Common myeloid progenitor, CD34-positive (primary cell): Measurements from ENCODE around the gene ZNF423.

ENCODE experiments used
- CTCF ChIA-PET: fragments of 350-600 bp; sonication (Branson Sonifier 250); formaldehyde crosslinking; loops from one replicate; lab custom pipeline; 2021; ENCODE audit warnings: antibody characterized with exemption; lab: Charles Lee
- POLR2A ChIA-PET: fragments of 350-600 bp; sonication (Branson Sonifier 250); formaldehyde crosslinking; loops from one replicate; lab custom pipeline; 2021; ENCODE audit warnings: antibody characterized with exemption; lab: Charles Lee
- DNase-seq, 3 donors: peaks; one replicate each; pipeline versions ENCODE4 v3.0.0 to v3.0.0-alpha.2; 2013
- H3K27ac ChIP-seq, 2 experiments: 1 replicate in 1 of 2; 2 replicates in 1 of 2; pipeline ENCODE4 v1.7.0; 2013; ENCODE audit warnings: inconsistent platforms in 2 of 2, low read length in 2 of 2, mild to moderate bottlenecking in 2 of 2, low read depth in 1 of 2, moderate library complexity in 1 of 2; ENCODE audit not compliant: severe bottlenecking in 2 of 2, insufficient read depth in 1 of 2, poor library complexity in 1 of 2
- H3K27me3 ChIP-seq, 5 experiments: replicated peaks in 2 of 5; 1 replicate in 3 of 5; 2 replicates in 2 of 5; pipeline versions ENCODE4 v1.6.1 to v1.7.0; 2013; ENCODE audit warnings: low read length in 4 of 5, mild to moderate bottlenecking in 2 of 5, moderate library complexity in 2 of 5, inconsistent platforms in 1 of 5; ENCODE audit not compliant: insufficient read depth in 5 of 5, control insufficient read depth in 4 of 5
- H3K36me3 ChIP-seq, 4 experiments: 1 replicate in 2 of 4; 2 replicates in 2 of 4; pipeline versions ENCODE4 v1.6.1 to v1.7.0; 2013; ENCODE audit warnings: low read length in 3 of 4, control low read depth in 1 of 4, mild to moderate bottlenecking in 1 of 4; ENCODE audit not compliant: control insufficient read depth in 4 of 4, insufficient read depth in 4 of 4
- H3K4me1 ChIP-seq, 4 experiments: 1 replicate in 3 of 4; 2 replicates in 1 of 4; pipeline versions ENCODE4 v1.6.1 to v1.7.1; 2013; ENCODE audit warnings: low read length in 3 of 4, mild to moderate bottlenecking in 3 of 4, control low read depth in 1 of 4, inconsistent platforms in 1 of 4, moderate library complexity in 1 of 4; ENCODE audit not compliant: control insufficient read depth in 4 of 4, insufficient read depth in 4 of 4; ENCODE audit errors: control extremely low read depth in 1 of 4
- H3K4me3 ChIP-seq, 7 experiments: 1 replicate in 4 of 7; 2 replicates in 3 of 7; pipeline versions ENCODE4 v1.5.1 to v1.7.0; 2013; ENCODE audit warnings: mild to moderate bottlenecking in 7 of 7, low read length in 6 of 7, moderate library complexity in 6 of 7, inconsistent platforms in 2 of 7, low read depth in 2 of 7, control low read depth in 1 of 7; ENCODE audit not compliant: insufficient read depth in 4 of 7, control insufficient read depth in 1 of 7; ENCODE audit errors: extremely low read depth in 1 of 7
- H3K9me3 ChIP-seq, 5 experiments: 1 replicate in 4 of 5; 2 replicates in 1 of 5; pipeline versions ENCODE4 v1.6.1 to v1.7.1; 2013; ENCODE audit warnings: low read length in 4 of 5, mild to moderate bottlenecking in 2 of 5, inconsistent platforms in 1 of 5, low read depth in 1 of 5, moderate library complexity in 1 of 5; ENCODE audit not compliant: control insufficient read depth in 4 of 5, insufficient read depth in 2 of 5; ENCODE audit errors: control extremely low read depth in 1 of 5
- WGBS: methylation state at CpG from one replicate; pipeline ENCODE4 v1.1.5; 2013; ENCODE audit not compliant: insufficient coverage; 5-methylcytosine and 5-hydroxymethylcytosine counted together

ZNF423 gene

DNA sequence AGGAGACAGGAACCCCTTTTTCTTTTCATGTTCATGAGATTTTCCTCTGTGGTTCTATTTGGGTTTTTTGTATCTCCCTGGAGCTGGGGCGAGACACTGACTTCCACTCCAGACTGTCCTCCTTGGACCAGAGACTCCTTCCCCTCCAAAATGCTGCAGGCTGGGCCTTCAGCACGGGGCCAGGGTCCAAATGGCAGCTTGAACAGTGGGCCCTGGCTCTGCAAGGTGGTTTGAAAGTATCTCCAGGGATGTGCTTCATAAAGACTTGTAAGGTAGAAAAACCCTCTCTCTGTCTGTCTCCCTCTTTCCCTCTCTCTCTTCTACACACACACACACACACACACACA is 236.1 kb downstream of the ZNF423 start:
- 86% methylated on average over 1 of the region's 2 CpGs for WGBS
- H3K36me3 ChIP-seq, result no peaks in the 10 kb centered on the region
- H3K27me3 ChIP-seq, result no peaks in the 10 kb centered on the region
- ChIA-PET POLR2A (interaction anchor here (0.5 kb wide), 1 partner anchor 156 kb away, joined by 3 read pairs; no protein-coding TSS in a partner anchor), CTCF (no interaction called here)
- DNase-seq, result no peak
- H3K27ac ChIP-seq, result no peak overlapping the region
- H3K4me3 ChIP-seq, result no peak overlapping the region
- no peaks in the 10 kb centered on the region for H3K9me3 ChIP-seq
- peaks cover 0 to 8% (median 0%) of the 10 kb centered on the region in 4 experiments for H3K4me1 ChIP-seq

DNA sequence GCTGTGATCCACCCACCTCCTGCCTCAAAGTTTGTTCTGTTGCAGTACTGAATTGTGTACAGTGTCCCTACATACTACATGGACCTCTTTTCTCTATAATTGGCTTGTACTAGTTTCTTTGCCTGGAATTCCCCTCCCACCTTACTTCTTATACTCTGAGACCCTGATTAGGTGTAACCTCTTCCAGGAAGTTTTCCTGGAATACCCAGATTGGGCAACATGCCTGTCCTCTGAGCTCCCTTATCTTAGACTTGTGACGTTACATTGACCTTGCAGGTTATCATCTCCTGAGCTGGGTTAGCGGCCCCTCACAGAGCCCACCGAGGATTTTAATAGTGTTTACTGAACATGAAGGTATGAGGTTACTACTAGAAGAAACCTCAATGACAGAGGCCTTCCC is 237.0 kb downstream of the ZNF423 start:
- DNase-seq, result no peak
- ChIA-PET CTCF (interaction anchor here (0.8 kb wide), 1 partner anchor 213 kb away, joined by 3 read pairs; no protein-coding TSS in a partner anchor), POLR2A (no interaction called here)
- 100% methylated on average over 1 of the region's 3 CpGs for WGBS
- H3K9me3 ChIP-seq, result no peaks in the 10 kb centered on the region
- H3K27me3 ChIP-seq, result no peaks in the 10 kb centered on the region
- H3K4me3 ChIP-seq, result no peak overlapping the region
- no peak overlapping the region for H3K27ac ChIP-seq
- H3K36me3 ChIP-seq, result no peaks in the 10 kb centered on the region
- H3K4me1 ChIP-seq, result peaks cover 0 to 8% (median 0%) of the 10 kb centered on the region in 4 experiments

DNA sequence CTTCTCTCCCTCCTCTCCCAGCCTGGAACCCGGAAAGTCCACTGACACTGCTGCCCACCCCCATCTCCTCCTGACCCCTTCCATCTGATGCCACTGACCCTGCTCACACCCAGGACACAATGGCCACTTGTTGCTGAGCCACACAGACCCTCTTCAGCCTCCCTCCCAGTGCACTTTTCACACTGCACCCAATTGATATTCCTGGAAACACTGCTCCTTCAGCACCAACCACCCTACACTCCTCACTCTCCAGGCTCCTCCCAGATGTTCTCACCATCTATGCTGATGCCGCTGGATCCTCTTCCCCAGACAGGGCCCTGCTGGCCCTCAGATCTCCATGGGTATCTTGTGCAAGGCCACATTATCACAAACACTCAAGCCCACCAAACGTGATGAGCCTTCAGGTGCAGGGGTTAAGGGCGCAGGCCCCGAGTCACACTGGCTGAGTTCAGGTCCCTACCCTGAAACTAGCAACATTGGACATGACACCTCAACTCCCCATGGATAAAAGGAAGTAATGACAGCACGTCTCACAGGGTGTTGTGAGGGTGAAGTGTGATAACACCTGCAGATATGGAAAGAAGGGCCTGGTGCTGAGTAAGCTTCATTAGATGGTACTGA is 238.1 kb downstream of the ZNF423 start:
- no peak for DNase-seq
- ChIA-PET POLR2A (no interaction called here), CTCF (interaction anchor here (1.2 kb wide), 1 partner anchor 12 kb away, joined by 4 read pairs; no protein-coding TSS in a partner anchor)
- H3K27ac ChIP-seq, result no peak overlapping the region
- no peaks in the 10 kb centered on the region for H3K27me3 ChIP-seq
- H3K4me1 ChIP-seq, result peaks cover 0 to 8% (median 0%) of the 10 kb centered on the region in 4 experiments
- H3K9me3 ChIP-seq, result no peaks in the 10 kb centered on the region
- H3K4me3 ChIP-seq, result no peak overlapping the region
- 87% methylated on average over 3 of the region's 6 CpGs for WGBS
- no peaks in the 10 kb centered on the region for H3K36me3 ChIP-seq

- ChIA-PET POLR2A (no interaction called here), CTCF (interaction anchor here (1.2 kb wide), 1 partner anchor 11 kb away, joined by 4 read pairs; no protein-coding TSS in a partner anchor)
- no peak for DNase-seq
- Histone ChIP-seq H3K27ac (no peak overlapping the region), H3K36me3 (no peaks in the 10 kb centered on the region), H3K4me1 (peaks cover 0 to 8% (median 0%) of the 10 kb centered on the region in 4 experiments), H3K27me3 (no peaks in the 10 kb centered on the region), H3K9me3 (no peaks in the 10 kb centered on the region), H3K4me3 (no peak overlapping the region)
- WGBS, result no CpG with 5 or more reads among the region's 4 CpGs
Observed at GRCh38 chr16:49617016-49617629, 238.8 kb downstream of the ZNF423 start.

GRCh38 chr16:49615576-49615975 is 240.3 kb downstream of the ZNF423 start:
- H3K4me3 ChIP-seq, result no peak overlapping the region
- CTCF ChIA-PET, result no interaction called here
- POLR2A ChIA-PET, result no interaction called here

GRCh38 chr16:49610983-49611382 is 244.9 kb downstream of the ZNF423 start:
- H3K4me1 ChIP-seq, result peaks cover 7 to 22% (median 13%) of the 10 kb centered on the region in 4 experiments
- DNase-seq, result no peak
- H3K36me3 ChIP-seq, result no peaks in the 10 kb centered on the region
- H3K4me3 ChIP-seq, result no peak overlapping the region
- CTCF ChIA-PET, result interaction anchor here (0.7 kb wide), 1 partner anchor 33 kb away, joined by 3 read pairs; no protein-coding TSS in a partner anchor
- no peaks in the 10 kb centered on the region for H3K9me3 ChIP-seq
- 0% methylated on average over 1 of the region's 3 CpGs for WGBS
- POLR2A ChIA-PET, result no interaction called here
- no peaks in the 10 kb centered on the region for H3K27me3 ChIP-seq
- no peak overlapping the region for H3K27ac ChIP-seq

More at GRCh38 chr16:49615576-49615975, 240.3 kb downstream of the ZNF423 start:
- WGBS, result 90% methylated on average over 8 of the region's 8 CpGs
- Histone ChIP-seq H3K4me1 (peaks cover 0 to 4% (median 0%) of the 10 kb centered on the region in 4 experiments), H3K9me3 (no peaks in the 10 kb centered on the region), H3K27me3 (no peaks in the 10 kb centered on the region), H3K36me3 (no peaks in the 10 kb centered on the region), H3K27ac (no peak overlapping the region)
- no peak for DNase-seq

DNA sequence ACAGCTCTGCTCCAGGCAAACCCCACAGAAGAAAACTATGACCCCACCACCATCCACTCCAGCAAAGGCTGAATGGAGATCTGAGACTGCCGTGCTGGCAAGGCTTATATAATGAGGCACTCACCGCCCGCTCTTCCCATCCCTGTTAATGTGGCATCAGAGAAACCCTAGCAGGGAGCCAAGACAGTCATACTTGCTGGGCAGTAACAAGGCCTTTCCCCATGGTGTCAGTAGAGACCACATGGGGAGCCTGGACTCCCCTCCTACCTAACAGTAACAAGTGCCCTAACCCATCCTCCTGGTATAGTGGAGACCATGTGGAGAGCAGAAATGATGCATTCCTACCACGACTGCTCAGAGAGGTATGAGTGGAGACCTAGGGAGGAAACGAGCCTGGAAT is 247.1 kb downstream of the ZNF423 start:
- DNase-seq, result peak; percentile 57 to 76 (median 72)
- Histone ChIP-seq H3K27ac (no peak overlapping the region), H3K27me3 (no peaks in the 10 kb centered on the region), H3K4me1 (peaks cover 7 to 22% (median 13%) of the 10 kb centered on the region in 4 experiments), H3K9me3 (no peaks in the 10 kb centered on the region), H3K36me3 (no peaks in the 10 kb centered on the region), H3K4me3 (peak overlapping the region in 1 of 7 experiments; percentile 14)
- ChIA-PET POLR2A (no interaction called here), CTCF (interaction anchor here (0.6 to 2.8 kb wide), 8 partner anchors 12 to 314 kb away, joined by 3 to 18 read pairs (median 4); no protein-coding TSS in a partner anchor)
- whole genome bisulfite sequencing, result 69% methylated on average over 3 of the region's 5 CpGs
